DND-41 (cell line): ENCODE results near the gene METTL24.

Experiments used
- ATAC-seq: fragments of 200-7000 bp; cut with Tn5 transposase; 3 replicates; pipeline ENCODE4 v1.9.1; 2021; ENCODE audit warnings: low read depth; ENCODE audit not compliant: insufficient read depth
- DNase-seq: peaks from one replicate; pipeline ENCODE4 v3.0.0-alpha.2; 2020
- H2AFZ ChIP-seq: 2 replicates; pipeline ENCODE4 v1.6.0; 2012; ENCODE audit warnings: low read depth, low read length
- H3K27ac ChIP-seq: 2 replicates; pipeline ENCODE4 v1.5.1; 2012; ENCODE audit warnings: low read length, inconsistent platforms
- H3K27me3 ChIP-seq: fragments of 200-600 bp; sonication (generic); 2 replicates; pipeline ENCODE4 v1.6.0; 2012; ENCODE audit warnings: low read length, mild to moderate bottlenecking, inconsistent platforms; ENCODE audit not compliant: insufficient read depth, poor library complexity
- H3K36me3 ChIP-seq: 2 replicates; pipeline ENCODE4 v1.5.1; 2012; ENCODE audit warnings: low read length, inconsistent platforms; ENCODE audit not compliant: insufficient read depth
- H3K4me1 ChIP-seq: 2 replicates; pipeline ENCODE4 v1.5.1; 2012; ENCODE audit warnings: mild to moderate bottlenecking, low read length; ENCODE audit not compliant: insufficient read depth
- H3K4me2 ChIP-seq: 2 replicates; pipeline ENCODE4 v1.6.0; 2012; ENCODE audit warnings: mild to moderate bottlenecking, moderate library complexity, low read length, inconsistent platforms; ENCODE audit not compliant: insufficient read depth
- H3K4me3 ChIP-seq, 2 experiments: fragments of 200-600 bp in 1 of 2; shearing (Covaris generic) in 1 of 2; 2 replicates each; pipeline ENCODE4 v1.5.1; 2012 to 2016; ENCODE audit warnings: inconsistent platforms in 2 of 2, low read length in 2 of 2, mild to moderate bottlenecking in 2 of 2, low read depth in 1 of 2, moderate library complexity in 1 of 2
- H3K79me2 ChIP-seq: 2 replicates; pipeline ENCODE4 v1.6.0; 2012; ENCODE audit warnings: low read length, inconsistent platforms; ENCODE audit not compliant: insufficient read depth
- H3K9ac ChIP-seq: 2 replicates; pipeline ENCODE4 v1.6.0; 2012; ENCODE audit warnings: low read depth, mild to moderate bottlenecking, inconsistent platforms, low read length, moderate library complexity
- H3K9me3 ChIP-seq: 2 replicates; pipeline ENCODE4 v1.5.1; 2012; ENCODE audit warnings: low read length, moderate library complexity, mild to moderate bottlenecking, inconsistent platforms; ENCODE audit not compliant: insufficient read depth, severe bottlenecking
- H4K20me1 ChIP-seq: 2 replicates; pipeline ENCODE4 v1.6.0; 2012; ENCODE audit warnings: low read length; ENCODE audit not compliant: insufficient read depth
- EZH2 ChIP-seq: IDR thresholded peaks from 3 replicates; pipeline ENCODE4 v1.6.1; 2012; ENCODE audit warnings: borderline replicate concordance, low read depth, mild to moderate bottlenecking, moderate library complexity, low read length, inconsistent platforms; ENCODE audit not compliant: severe bottlenecking
- TF ChIP-seq, protein P1 (sequence below): IDR thresholded peaks from 2 replicates; pipeline ENCODE4 v1.5.1; 2012; ENCODE audit warnings: borderline replicate concordance, low read length, moderate library complexity, mild to moderate bottlenecking; ENCODE audit not compliant: poor library complexity, severe bottlenecking; ENCODE audit errors: extremely low read depth

Gene METTL24

GRCh38 chr6:110385458-110385863 is 27.3 kb upstream of the METTL24 start:
- ATAC-seq: no peak
- peaks cover 2% of the 10 kb centered on the region for H3K27me3 ChIP-seq
- DNase-seq: no peak
- H4K20me1 ChIP-seq: no peaks in the 10 kb centered on the region
- no peaks in the 10 kb centered on the region for H3K79me2 ChIP-seq
- no peak overlapping the region for H3K27ac ChIP-seq
- H3K4me1 ChIP-seq: no peaks in the 10 kb centered on the region
- no peaks in the 10 kb centered on the region for H3K9me3 ChIP-seq
- no peak overlapping the region for H3K9ac ChIP-seq
- no peak overlapping the region for H3K4me2 ChIP-seq
- TF ChIP-seq, protein P1, sequence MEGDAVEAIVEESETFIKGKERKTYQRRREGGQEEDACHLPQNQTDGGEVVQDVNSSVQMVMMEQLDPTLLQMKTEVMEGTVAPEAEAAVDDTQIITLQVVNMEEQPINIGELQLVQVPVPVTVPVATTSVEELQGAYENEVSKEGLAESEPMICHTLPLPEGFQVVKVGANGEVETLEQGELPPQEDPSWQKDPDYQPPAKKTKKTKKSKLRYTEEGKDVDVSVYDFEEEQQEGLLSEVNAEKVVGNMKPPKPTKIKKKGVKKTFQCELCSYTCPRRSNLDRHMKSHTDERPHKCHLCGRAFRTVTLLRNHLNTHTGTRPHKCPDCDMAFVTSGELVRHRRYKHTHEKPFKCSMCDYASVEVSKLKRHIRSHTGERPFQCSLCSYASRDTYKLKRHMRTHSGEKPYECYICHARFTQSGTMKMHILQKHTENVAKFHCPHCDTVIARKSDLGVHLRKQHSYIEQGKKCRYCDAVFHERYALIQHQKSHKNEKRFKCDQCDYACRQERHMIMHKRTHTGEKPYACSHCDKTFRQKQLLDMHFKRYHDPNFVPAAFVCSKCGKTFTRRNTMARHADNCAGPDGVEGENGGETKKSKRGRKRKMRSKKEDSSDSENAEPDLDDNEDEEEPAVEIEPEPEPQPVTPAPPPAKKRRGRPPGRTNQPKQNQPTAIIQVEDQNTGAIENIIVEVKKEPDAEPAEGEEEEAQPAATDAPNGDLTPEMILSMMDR: no peak
- TF ChIP-seq EZH2: no peak
- no peak overlapping the region for H2AFZ ChIP-seq
- H3K36me3 ChIP-seq: no peaks in the 10 kb centered on the region
- no peak overlapping the region for H3K4me3 ChIP-seq

DNA sequence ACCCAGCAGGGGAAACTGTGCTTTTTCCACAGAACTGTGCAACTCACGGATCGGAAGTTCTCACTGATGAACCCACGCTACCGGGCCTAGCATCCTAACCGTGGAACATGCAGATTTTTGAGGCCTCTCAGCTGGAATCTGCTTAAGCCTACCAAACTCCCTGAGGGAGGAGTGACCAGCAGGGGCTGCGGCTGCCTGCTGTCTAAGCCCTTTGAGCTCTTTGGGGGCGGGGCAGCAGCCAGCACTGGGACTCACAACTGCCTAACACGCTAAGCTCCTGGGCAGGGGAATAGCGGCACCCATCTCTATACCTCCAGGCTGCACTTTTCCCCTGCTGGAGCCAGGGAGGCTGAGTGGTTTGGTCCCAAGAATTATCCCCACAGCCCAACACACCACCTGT is 20.4 kb upstream of the METTL24 start:
- H2AFZ ChIP-seq: no peak overlapping the region
- no peaks in the 10 kb centered on the region for H4K20me1 ChIP-seq
- H3K79me2 ChIP-seq: no peaks in the 10 kb centered on the region
- H3K4me2 ChIP-seq: no peak overlapping the region
- DNase-seq (no peak), ATAC-seq (no peak)
- H3K4me1 ChIP-seq: no peaks in the 10 kb centered on the region
- H3K4me3 ChIP-seq: no peak overlapping the region
- H3K9me3 ChIP-seq: no peaks in the 10 kb centered on the region
- no peak overlapping the region for H3K9ac ChIP-seq
- no peaks in the 10 kb centered on the region for H3K36me3 ChIP-seq
- TF ChIP-seq EZH2: no peak
- TF ChIP-seq, protein P1: no peak
- no peak overlapping the region for H3K27ac ChIP-seq
- peaks cover 3% of the 10 kb centered on the region for H3K27me3 ChIP-seq

DNA sequence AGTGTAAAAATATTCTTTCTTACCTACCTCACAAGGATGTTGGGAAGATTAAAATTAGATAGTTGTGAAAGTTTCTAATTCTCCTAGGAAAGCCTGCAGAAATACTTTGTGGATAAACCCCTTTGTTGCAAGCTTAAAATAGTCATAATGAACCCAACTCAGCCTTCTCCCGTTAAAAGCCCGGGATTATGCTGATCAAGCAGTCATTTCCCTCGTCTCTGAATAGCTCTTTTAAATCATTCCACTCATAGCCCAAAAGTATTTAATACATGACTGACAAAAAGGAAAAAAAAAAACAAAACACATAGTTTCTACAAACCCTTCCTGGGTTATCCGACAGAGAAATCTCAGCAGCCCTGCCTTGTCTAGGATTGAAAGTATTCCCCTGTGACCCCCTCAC is 10.9 kb upstream of the METTL24 start:
- H3K27ac ChIP-seq: no peak overlapping the region
- no peak overlapping the region for H3K9ac ChIP-seq
- no peak overlapping the region for H3K4me3 ChIP-seq
- no peaks in the 10 kb centered on the region for H3K36me3 ChIP-seq
- H3K4me1 ChIP-seq: no peaks in the 10 kb centered on the region
- no peaks in the 10 kb centered on the region for H4K20me1 ChIP-seq
- ATAC-seq (no peak), DNase-seq (no peak)
- H3K27me3 ChIP-seq: peaks cover 36% of the 10 kb centered on the region
- no peak for TF ChIP-seq EZH2
- TF ChIP-seq, protein P1: no peak
- H3K9me3 ChIP-seq: no peaks in the 10 kb centered on the region
- no peak overlapping the region for H3K4me2 ChIP-seq
- H2AFZ ChIP-seq: no peak overlapping the region
- no peaks in the 10 kb centered on the region for H3K79me2 ChIP-seq

GRCh38 chr6:110368284-110368683 is 10.1 kb upstream of the METTL24 start:
- no peak for TF ChIP-seq EZH2
- TF ChIP-seq, protein P1: no peak
- Histone ChIP-seq H3K9ac (no peak overlapping the region), H3K36me3 (no peaks in the 10 kb centered on the region), H3K27me3 (peaks cover 35% of the 10 kb centered on the region), H3K9me3 (no peaks in the 10 kb centered on the region), H3K4me2 (no peak overlapping the region), H4K20me1 (no peaks in the 10 kb centered on the region), H2AFZ (no peak overlapping the region), H3K4me3 (no peak overlapping the region), H3K79me2 (no peaks in the 10 kb centered on the region), H3K27ac (no peak overlapping the region), H3K4me1 (no peaks in the 10 kb centered on the region)
- no peak for DNase-seq
- no peak for ATAC-seq
